ENCODE data around the gene PTGFR. TPM values are rescaled to one million over a fixed set of nuclear protein-coding genes. Genes with fewer than 3 reads are reported as not detected.

The PTGFR gene
- polyA plus RNA-seq, 3 donors: 0.43 to 0.88 TPM; not detected in 1

DNA sequence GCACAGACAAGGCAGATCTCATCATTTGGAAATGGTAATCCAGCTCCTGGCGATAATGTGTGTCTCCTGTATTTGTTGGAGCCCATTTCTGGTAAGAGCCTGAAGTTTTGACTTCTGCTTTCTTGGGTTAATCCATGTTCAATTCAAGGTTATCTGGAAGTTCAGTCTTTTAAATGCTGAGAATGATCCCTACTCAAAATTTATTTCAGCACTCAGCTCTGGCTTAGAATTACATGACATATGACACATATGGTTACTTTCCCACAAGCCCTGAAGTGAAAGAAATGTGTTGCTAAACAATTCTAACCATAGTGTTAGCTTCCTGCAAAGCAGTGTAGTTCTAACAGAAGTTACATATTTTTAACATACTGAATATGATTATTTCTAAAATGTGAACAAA is 2.7 kb downstream of the PTGFR start:
- peaks cover 0 to 17% (median 3%) of the 10 kb centered on the region in 7 donors for H3K9me3 Mint-ChIP-seq
- peaks cover 7 to 8% of the 10 kb centered on the region in 2 donors for H3K4me1 ChIP-seq (ENCODE audit: control insufficient read depth in 1 of 2, insufficient read depth in 2 of 2, low read length in 2 of 2)
- TF ChIP-seq CTCF (IDR thresholded peaks at IDR 0.05): no peak
- no peaks in the 10 kb centered on the region for H3K79me2 ChIP-seq (ENCODE audit: insufficient read depth, low read length)
- no peaks in the 10 kb centered on the region for H3K36me3 ChIP-seq (replicated peaks in 1 of 2; ENCODE audit: control insufficient read depth in 1 of 2, insufficient read depth in 2 of 2, low read length in 2 of 2)
- H4K20me1 ChIP-seq (ENCODE audit: insufficient read depth, low read length): no peaks in the 10 kb centered on the region
- peaks cover 14% of the 10 kb centered on the region for H3K4me1 Mint-ChIP-seq
- intact Hi-C loops (cut with micrococcal nuclease): no loop called here
- H3K36me3 Mint-ChIP-seq: no peaks in the 10 kb centered on the region
- no peak overlapping the region for H3K9ac ChIP-seq (ENCODE audit: insufficient read depth, low read length, poor library complexity, severe bottlenecking)
- H3K4me3 ChIP-seq (replicated peaks in 1 of 3; ENCODE audit: low read depth in 2 of 3, low read length in 3 of 3): no peak overlapping the region
- DNase-seq: no peak
- no peak overlapping the region for H2AFZ ChIP-seq (ENCODE audit: insufficient read depth, low read depth, low read length, poor library complexity, severe bottlenecking)
- H3K27me3 ChIP-seq (ENCODE audit: control insufficient read depth in 2 of 2, insufficient read depth in 2 of 2, low read length in 2 of 2): peaks cover 21 to 32% of the 10 kb centered on the region in 2 donors
- H3K27ac Mint-ChIP-seq: no peak overlapping the region
- H3K27me3 Mint-ChIP-seq (ENCODE audit: low read depth in 3 of 3): peaks cover 29 to 34% (median 31%) of the 10 kb centered on the region in 3 donors
- no CpG with 5 or more reads among the region's 1 CpG for WGBS (ENCODE audit: insufficient coverage)
- H3K4me2 ChIP-seq (replicated peaks; ENCODE audit: extremely low read depth, low read length, poor library complexity, severe bottlenecking): peak overlapping the region; percentile 19
- H3K4me3 Mint-ChIP-seq: no peak overlapping the region
- no peak overlapping the region for H3K27ac ChIP-seq (ENCODE audit: low read depth in 1 of 2, low read length in 2 of 2)
- H3K9me3 ChIP-seq (replicated peaks in 1 of 2; ENCODE audit: control insufficient read depth in 1 of 2, insufficient read depth in 1 of 2, low read length in 2 of 2): no peaks in the 10 kb centered on the region

DNA sequence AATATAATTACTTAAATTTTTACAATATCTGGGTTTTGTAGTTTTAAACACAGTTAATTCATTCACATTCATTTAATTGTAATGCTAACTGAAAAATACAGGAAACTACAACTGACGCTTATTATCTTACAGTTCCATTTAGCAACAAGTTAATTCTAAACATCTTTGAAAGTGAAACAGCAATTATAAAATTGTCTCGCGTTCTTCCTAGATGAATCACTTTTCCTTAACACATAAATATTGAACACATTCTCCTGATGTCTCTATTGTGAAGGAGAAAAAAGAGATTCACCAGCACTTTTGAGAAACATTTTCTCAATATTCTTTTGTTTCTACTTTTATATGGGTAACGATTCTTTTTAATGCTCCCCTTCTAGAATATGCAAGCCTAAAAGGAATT is 6.4 kb downstream of the PTGFR start:
- Histone ChIP-seq H3K36me3 (replicated peaks in 1 of 2; ENCODE audit: control insufficient read depth in 1 of 2, insufficient read depth in 2 of 2, low read length in 2 of 2) (no peaks in the 10 kb centered on the region), H3K9ac (ENCODE audit: insufficient read depth, low read length, poor library complexity, severe bottlenecking) (no peak overlapping the region), H3K4me1 (ENCODE audit: control insufficient read depth in 1 of 2, insufficient read depth in 2 of 2, low read length in 2 of 2) (no peaks in the 10 kb centered on the region), H4K20me1 (ENCODE audit: insufficient read depth, low read length) (no peaks in the 10 kb centered on the region), H3K4me2 (replicated peaks; ENCODE audit: extremely low read depth, low read length, poor library complexity, severe bottlenecking) (no peak overlapping the region), H3K27me3 (ENCODE audit: control insufficient read depth in 2 of 2, insufficient read depth in 2 of 2, low read length in 2 of 2) (peaks cover 6 to 8% of the 10 kb centered on the region in 2 donors), H2AFZ (ENCODE audit: insufficient read depth, low read depth, low read length, poor library complexity, severe bottlenecking) (no peak overlapping the region), H3K79me2 (ENCODE audit: insufficient read depth, low read length) (no peaks in the 10 kb centered on the region), H3K27ac (ENCODE audit: low read depth in 1 of 2, low read length in 2 of 2) (no peak overlapping the region), H3K9me3 (replicated peaks in 1 of 2; ENCODE audit: control insufficient read depth in 1 of 2, insufficient read depth in 1 of 2, low read length in 2 of 2) (no peaks in the 10 kb centered on the region), H3K4me3 (replicated peaks in 1 of 3; ENCODE audit: low read depth in 2 of 3, low read length in 3 of 3) (no peak overlapping the region)
- no peak overlapping the region for H3K4me3 Mint-ChIP-seq
- peaks cover 6 to 13% (median 8%) of the 10 kb centered on the region in 3 donors for H3K27me3 Mint-ChIP-seq (ENCODE audit: low read depth in 3 of 3)
- no peaks in the 10 kb centered on the region for H3K36me3 Mint-ChIP-seq
- WGBS (ENCODE audit: insufficient coverage): no CpG with 5 or more reads among the region's 4 CpGs
- H3K9me3 Mint-ChIP-seq: peaks cover 0 to 4% (median 0%) of the 10 kb centered on the region in 7 donors
- no peak for DNase-seq
- H3K27ac Mint-ChIP-seq: no peak overlapping the region
- TF ChIP-seq CTCF (IDR thresholded peaks at IDR 0.05): no peak
- H3K4me1 Mint-ChIP-seq: no peaks in the 10 kb centered on the region
- intact Hi-C loops (cut with micrococcal nuclease): no loop called here

Data from CD14-positive monocyte (primary cell).